K562 (cell line): ENCODE measurements around the gene EXOSC2. TPM values are rescaled to one million over a fixed set of nuclear protein-coding genes. Genes with fewer than 3 reads are reported as not detected.

Source experiments
- ARHGAP35 ChIP-seq: fragments of 450-650 bp; IDR thresholded peaks from 2 replicates; pipeline ENCODE4 v1.6.1; 2018; ENCODE audit not compliant: partially characterized antibody
- ATF2 ChIP-seq: sonication (generic); formaldehyde crosslinking; IDR thresholded peaks from 2 replicates; pipeline ENCODE4 v1.8.1; 2022; ENCODE audit warnings: missing genetic modification reagents
- C11orf30 ChIP-seq: fragments of 450-650 bp; IDR thresholded peaks from 2 replicates; pipeline ENCODE4 v1.6.1; 2016; ENCODE audit warnings: low read depth, mild to moderate bottlenecking
- CHAMP1 ChIP-seq: fragments of 450-650 bp; IDR thresholded peaks from 2 replicates; pipeline ENCODE4 v1.6.1; 2016; ENCODE audit warnings: mild to moderate bottlenecking
- E2F6 ChIP-seq, 2 experiments: IDR thresholded peaks; 2 replicates each; pipeline ENCODE4 v1.6.1; 2011; ENCODE audit warnings: borderline replicate concordance in 1 of 2, control low read depth in 1 of 2, low read depth in 1 of 2, low read length in 1 of 2, mild to moderate bottlenecking in 1 of 2, mixed read lengths in 1 of 2, moderate library complexity in 1 of 2; ENCODE audit not compliant: insufficient read depth in 1 of 2, insufficient read length in 1 of 2, poor library complexity in 1 of 2, severe bottlenecking in 1 of 2; ENCODE audit errors: extremely low read depth in 1 of 2
- HDAC3 ChIP-seq: fragments of 450-650 bp; IDR thresholded peaks from 2 replicates; pipeline ENCODE4 v1.6.1; 2018; ENCODE audit warnings: borderline replicate concordance, mild to moderate bottlenecking, moderate library complexity; ENCODE audit not compliant: partially characterized antibody
- JUND ChIP-seq, 2 experiments: IDR thresholded peaks; 2 replicates in 1 of 2; 3 replicates in 1 of 2; pipeline ENCODE4 v1.6.1; 2011; ENCODE audit warnings: borderline replicate concordance in 2 of 2, low read depth in 2 of 2, low read length in 2 of 2, improper control_type of control experiment in 1 of 2, missing biosample characterization in 1 of 2, missing genetic modification characterization in 1 of 2, missing genetic modification reagents in 1 of 2
- KAT2B ChIP-seq: IDR thresholded peaks from one replicate; pipeline ENCODE4 v1.6.1; 2012; ENCODE audit warnings: low read depth, mild to moderate bottlenecking, control low read depth, inconsistent platforms, low read length, moderate library complexity
- MBD2 ChIP-seq: sonication (generic); IDR thresholded peaks from 2 replicates; pipeline ENCODE4 v1.6.1; 2016; ENCODE audit warnings: low read depth, borderline replicate concordance
- RBM14 ChIP-seq: fragments of 200-400 bp; formaldehyde crosslinking; IDR thresholded peaks from 2 replicates; pipeline ENCODE4 v1.6.1; 2018; ENCODE audit warnings: low read depth, mild to moderate bottlenecking, low read length, moderate library complexity, borderline replicate concordance; ENCODE audit not compliant: insufficient read depth
- SFPQ ChIP-seq: fragments of 200-400 bp; formaldehyde crosslinking; IDR thresholded peaks from 2 replicates; pipeline ENCODE4 v1.6.1; 2017; ENCODE audit warnings: mild to moderate bottlenecking, low read depth, low read length, moderate library complexity
- SMC3 ChIP-seq: conservative IDR thresholded peaks from 2 replicates; pipeline ENCODE4 v1.6.1; 2011; ENCODE audit warnings: low read depth, low read length, improper control_type of control experiment; ENCODE audit not compliant: insufficient read depth
- TRIM25 ChIP-seq: fragments of 450-650 bp; IDR thresholded peaks from 2 replicates; pipeline ENCODE4 v1.7.0; 2016; ENCODE audit warnings: borderline replicate concordance
- ZNF449 ChIP-seq: fragments of 250-450 bp; sonication (Bioruptor Pico); IDR thresholded peaks from 2 replicates; pipeline ENCODE4 v1.8.0; 2022; ENCODE audit warnings: moderate library complexity, mild to moderate bottlenecking, inconsistent platforms
- polyA plus RNA-seq, 8 experiments: library from polyadenylated mRNA; depleted of rRNA in 4 of 8; stranded (reverse) in 5 of 8; unstranded in 3 of 8; fragments of >200 nt; fragmentation: Nextera tagmentation in 2 of 8; fragmentation: Illumina TruSeq in 1 of 8; extraction: Ambion mirVana in 2 of 8; extraction: Trizol in 1 of 8; gene quantifications; 2 replicates each; pipeline versions ENCODE4 v1.2.1 to v1.2.3, GENCODE V29; 2011 to 2014; ENCODE audit warnings: inconsistent platforms in 1 of 8, missing spikeins in 1 of 8
- total RNA-seq, 7 experiments: library from RNA; depleted of rRNA in 6 of 7; stranded (reverse); fragments of >200 nt in 6 of 7; fragmentation: Illumina TruSeq in 2 of 7; extraction: Trizol in 2 of 7; gene quantifications; 2 replicates each; pipeline versions ENCODE4 v1.2.1 to v1.2.3, GENCODE V29; 2011 to 2021; ENCODE audit warnings: low replicate concordance in 1 of 7

Gene EXOSC2
- total and polyA plus RNA-seq, 9 of the 15 experiments (the other 6 are each of a cell fraction or from before 2014, with no cell fraction given) = 46.0 to 101 (median 77.6) TPM

- TF ChIP-seq JUND (IDR thresholded peaks at IDR 0.05; ENCODE audit: borderline replicate concordance, low read depth, low read length) (no peak), JUND (tag; IDR thresholded peaks at IDR 0.05; ENCODE audit: borderline replicate concordance, low read depth, low read length) (no peak), RBM14 (no peak), HDAC3 (no peak), CHAMP1 (no peak), ARHGAP35 (no peak), KAT2B (no peak), C11orf30 (peak; percentile 33), TRIM25 (no peak), SFPQ (no peak), MBD2 (0 out of 2 replicates have a peak, but pooled peaks have one; percentile 7), SMC3 (no peak), E2F6 (IDR thresholded peaks at IDR 0.05; ENCODE audit: borderline replicate concordance in 1 of 2, extremely low read depth in 1 of 2, insufficient read depth in 1 of 2, insufficient read length in 1 of 2, low read depth in 1 of 2, low read length in 1 of 2, poor library complexity in 1 of 2, severe bottlenecking in 1 of 2) (no peak), ATF2 (CRISPR knock-in tag) (0 out of 2 replicates have a peak, but pooled peaks have one; percentile 39), ZNF449 (CRISPR knock-in tag) (no peak)
Observed at GRCh38 chr9:130713286-130713960, 19.8 kb downstream of the EXOSC2 start (continued).
